ENCODE measurements around the gene SLC35G1.

The SLC35G1 gene

GRCh38 chr10:93917064-93917391 lies 23.2 kb downstream of the SLC35G1 start:
- TF ChIP-seq POLR2AphosphoS5 (IDR thresholded peaks at IDR 0.05; ENCODE audit: borderline replicate concordance, low read depth, low read length) (no peak), FOXP2 (optimal IDR thresholded peaks at IDR 0.05; ENCODE audit: control extremely low read depth, extremely low read length, insufficient read depth) (no peak), EZH2 (IDR thresholded peaks at IDR 0.05) (no peak)
- Histone ChIP-seq H3K4me3 (no peak overlapping the region), H3K27ac (no peak overlapping the region), H3K9me3 (ENCODE audit: low read depth, low read length) (no peaks in the 10 kb centered on the region), H3K9ac (ENCODE audit: insufficient read length) (no peak overlapping the region), H3K36me3 (ENCODE audit: insufficient read depth, low read length) (no peaks in the 10 kb centered on the region)
- DNase-seq (ENCODE audit: low read depth, low spot score): no peak

- Histone ChIP-seq H3K9me3 (ENCODE audit: low read depth, low read length) (no peaks in the 10 kb centered on the region), H3K9ac (ENCODE audit: insufficient read length) (no peak overlapping the region), H3K27ac (no peak overlapping the region), H3K36me3 (ENCODE audit: insufficient read depth, low read length) (no peaks in the 10 kb centered on the region), H3K4me3 (no peak overlapping the region)
- DNase-seq (ENCODE audit: low read depth, low spot score): no peak
- no peak for TF ChIP-seq EZH2 (IDR thresholded peaks at IDR 0.05)
- TF ChIP-seq POLR2AphosphoS5 (IDR thresholded peaks at IDR 0.05; ENCODE audit: borderline replicate concordance, low read depth, low read length): no peak
- TF ChIP-seq FOXP2 (optimal IDR thresholded peaks at IDR 0.05; ENCODE audit: control extremely low read depth, extremely low read length, insufficient read depth): no peak
Observed at GRCh38 chr10:93917821-93918220, 24.0 kb downstream of the SLC35G1 start.

GRCh38 chr10:93921338-93921737 lies 27.6 kb downstream of the SLC35G1 start:
- no peak for DNase-seq (ENCODE audit: low read depth, low spot score)
- Histone ChIP-seq H3K4me3 (no peak overlapping the region), H3K9me3 (ENCODE audit: low read depth, low read length) (no peaks in the 10 kb centered on the region), H3K9ac (ENCODE audit: insufficient read length) (no peak overlapping the region), H3K27ac (no peak overlapping the region), H3K36me3 (ENCODE audit: insufficient read depth, low read length) (no peaks in the 10 kb centered on the region)
- TF ChIP-seq FOXP2 (optimal IDR thresholded peaks at IDR 0.05; ENCODE audit: control extremely low read depth, extremely low read length, insufficient read depth) (no peak), EZH2 (IDR thresholded peaks at IDR 0.05) (no peak), POLR2AphosphoS5 (IDR thresholded peaks at IDR 0.05; ENCODE audit: borderline replicate concordance, low read depth, low read length) (no peak)

- no peaks in the 10 kb centered on the region for H3K9me3 ChIP-seq (ENCODE audit: low read depth, low read length)
- H3K4me3 ChIP-seq: no peak overlapping the region
- no peak for DNase-seq (ENCODE audit: low read depth, low spot score)
- TF ChIP-seq EZH2 (IDR thresholded peaks at IDR 0.05): no peak
- TF ChIP-seq FOXP2 (optimal IDR thresholded peaks at IDR 0.05; ENCODE audit: control extremely low read depth, extremely low read length, insufficient read depth): no peak
- no peak for TF ChIP-seq POLR2AphosphoS5 (IDR thresholded peaks at IDR 0.05; ENCODE audit: borderline replicate concordance, low read depth, low read length)
- H3K27ac ChIP-seq: no peak overlapping the region
- no peak overlapping the region for H3K9ac ChIP-seq (ENCODE audit: insufficient read length)
- no peaks in the 10 kb centered on the region for H3K36me3 ChIP-seq (ENCODE audit: insufficient read depth, low read length)
Observed at GRCh38 chr10:93926613-93927012, 32.8 kb downstream of the SLC35G1 start.

- H3K9ac ChIP-seq (ENCODE audit: insufficient read length): no peak overlapping the region
- H3K9me3 ChIP-seq (ENCODE audit: low read depth, low read length): no peaks in the 10 kb centered on the region
- H3K4me3 ChIP-seq: no peak overlapping the region
- no peaks in the 10 kb centered on the region for H3K36me3 ChIP-seq (ENCODE audit: insufficient read depth, low read length)
- DNase-seq (ENCODE audit: low read depth, low spot score): no peak
- H3K27ac ChIP-seq: no peak overlapping the region
- TF ChIP-seq POLR2AphosphoS5 (IDR thresholded peaks at IDR 0.05; ENCODE audit: borderline replicate concordance, low read depth, low read length) (no peak), EZH2 (IDR thresholded peaks at IDR 0.05) (no peak), FOXP2 (optimal IDR thresholded peaks at IDR 0.05; ENCODE audit: control extremely low read depth, extremely low read length, insufficient read depth) (no peak)
Observed at GRCh38 chr10:93938140-93938539, 44.4 kb downstream of the SLC35G1 start.

- H3K9me3 ChIP-seq (ENCODE audit: low read depth, low read length): no peaks in the 10 kb centered on the region
- no peak overlapping the region for H3K27ac ChIP-seq
- no peaks in the 10 kb centered on the region for H3K36me3 ChIP-seq (ENCODE audit: insufficient read depth, low read length)
- DNase-seq (ENCODE audit: low read depth, low spot score): no peak
- H3K9ac ChIP-seq (ENCODE audit: insufficient read length): no peak overlapping the region
- H3K4me3 ChIP-seq: no peak overlapping the region
- TF ChIP-seq EZH2 (IDR thresholded peaks at IDR 0.05) (no peak), POLR2AphosphoS5 (IDR thresholded peaks at IDR 0.05; ENCODE audit: borderline replicate concordance, low read depth, low read length) (no peak), FOXP2 (optimal IDR thresholded peaks at IDR 0.05; ENCODE audit: control extremely low read depth, extremely low read length, insufficient read depth) (no peak)
Observed at GRCh38 chr10:93940881-93941280, 47.1 kb downstream of the SLC35G1 start.

GRCh38 chr10:93941606-93942005 lies 47.8 kb downstream of the SLC35G1 start:
- H3K36me3 ChIP-seq (ENCODE audit: insufficient read depth, low read length): no peaks in the 10 kb centered on the region
- no peaks in the 10 kb centered on the region for H3K9me3 ChIP-seq (ENCODE audit: low read depth, low read length)
- no peak for DNase-seq (ENCODE audit: low read depth, low spot score)
- no peak overlapping the region for H3K27ac ChIP-seq
- H3K4me3 ChIP-seq: no peak overlapping the region
- no peak overlapping the region for H3K9ac ChIP-seq (ENCODE audit: insufficient read length)
- TF ChIP-seq POLR2AphosphoS5 (IDR thresholded peaks at IDR 0.05; ENCODE audit: borderline replicate concordance, low read depth, low read length): no peak
- no peak for TF ChIP-seq EZH2 (IDR thresholded peaks at IDR 0.05)
- no peak for TF ChIP-seq FOXP2 (optimal IDR thresholded peaks at IDR 0.05; ENCODE audit: control extremely low read depth, extremely low read length, insufficient read depth)

- no peak overlapping the region for H3K4me3 ChIP-seq
- no peak for DNase-seq (ENCODE audit: low read depth, low spot score)
- H3K36me3 ChIP-seq (ENCODE audit: insufficient read depth, low read length): no peaks in the 10 kb centered on the region
- H3K27ac ChIP-seq: no peak overlapping the region
- H3K9ac ChIP-seq (ENCODE audit: insufficient read length): no peak overlapping the region
- no peaks in the 10 kb centered on the region for H3K9me3 ChIP-seq (ENCODE audit: low read depth, low read length)
- TF ChIP-seq EZH2 (IDR thresholded peaks at IDR 0.05) (no peak), POLR2AphosphoS5 (IDR thresholded peaks at IDR 0.05; ENCODE audit: borderline replicate concordance, low read depth, low read length) (no peak), FOXP2 (optimal IDR thresholded peaks at IDR 0.05; ENCODE audit: control extremely low read depth, extremely low read length, insufficient read depth) (no peak)
Observed at GRCh38 chr10:93945819-93946218, 52.0 kb downstream of the SLC35G1 start.

- TF ChIP-seq FOXP2 (optimal IDR thresholded peaks at IDR 0.05; ENCODE audit: control extremely low read depth, extremely low read length, insufficient read depth) (no peak), EZH2 (IDR thresholded peaks at IDR 0.05) (no peak), POLR2AphosphoS5 (IDR thresholded peaks at IDR 0.05; ENCODE audit: borderline replicate concordance, low read depth, low read length) (no peak)
- no peak for DNase-seq (ENCODE audit: low read depth, low spot score)
- Histone ChIP-seq H3K36me3 (ENCODE audit: insufficient read depth, low read length) (no peaks in the 10 kb centered on the region), H3K9ac (ENCODE audit: insufficient read length) (no peak overlapping the region), H3K27ac (no peak overlapping the region), H3K4me3 (no peak overlapping the region), H3K9me3 (ENCODE audit: low read depth, low read length) (no peaks in the 10 kb centered on the region)
Observed at GRCh38 chr10:93947055-93947454, 53.3 kb downstream of the SLC35G1 start.
